ENCODE measurements around the gene DCAF17.

The DCAF17 gene

GRCh38 chr2:171400395-171400794 is 33.6 kb upstream of the DCAF17 start:
- Histone ChIP-seq H3K9me3 (no peaks in the 10 kb centered on the region), H3K4me3 (ENCODE audit: low read depth in 1 of 2, low read length in 1 of 2) (no peak overlapping the region), H3K36me3 (no peaks in the 10 kb centered on the region), H3K27ac (no peak overlapping the region), H3K4me1 (ENCODE audit: control insufficient read depth in 1 of 2, insufficient read depth in 1 of 2, low read depth in 1 of 2, low read length in 1 of 2) (peaks cover 0 to under 1% of the 10 kb centered on the region in 2 experiments), H3K27me3 (no peaks in the 10 kb centered on the region)
- TF ChIP-seq CTCF (IDR thresholded peaks at IDR 0.05): no peak

GRCh38 chr2:171401947-171402346 is 32.1 kb upstream of the DCAF17 start:
- Histone ChIP-seq H3K9me3 (no peaks in the 10 kb centered on the region), H3K4me3 (ENCODE audit: low read depth in 1 of 2, low read length in 1 of 2) (no peak overlapping the region), H3K36me3 (no peaks in the 10 kb centered on the region), H3K4me1 (ENCODE audit: control insufficient read depth in 1 of 2, insufficient read depth in 1 of 2, low read depth in 1 of 2, low read length in 1 of 2) (peaks cover 0 to 6% of the 10 kb centered on the region in 2 experiments), H3K27ac (no peak overlapping the region), H3K27me3 (no peaks in the 10 kb centered on the region)
- no peak for TF ChIP-seq CTCF (IDR thresholded peaks at IDR 0.05)

- H3K9me3 ChIP-seq: no peaks in the 10 kb centered on the region
- no peak overlapping the region for H3K4me3 ChIP-seq (ENCODE audit: low read depth in 1 of 2, low read length in 1 of 2)
- H3K27me3 ChIP-seq: no peaks in the 10 kb centered on the region
- H3K4me1 ChIP-seq (ENCODE audit: control insufficient read depth in 1 of 2, insufficient read depth in 1 of 2, low read depth in 1 of 2, low read length in 1 of 2): peaks cover 0 to 6% of the 10 kb centered on the region in 2 experiments
- no peak overlapping the region for H3K27ac ChIP-seq
- H3K36me3 ChIP-seq: no peaks in the 10 kb centered on the region
- TF ChIP-seq CTCF (IDR thresholded peaks at IDR 0.05): no peak
Observed at GRCh38 chr2:171402906-171403580, 31.0 kb upstream of the DCAF17 start.

- no peaks in the 10 kb centered on the region for H3K36me3 ChIP-seq
- peaks cover 0 to 6% of the 10 kb centered on the region in 2 experiments for H3K4me1 ChIP-seq (ENCODE audit: control insufficient read depth in 1 of 2, insufficient read depth in 1 of 2, low read depth in 1 of 2, low read length in 1 of 2)
- H3K4me3 ChIP-seq (ENCODE audit: low read depth in 1 of 2, low read length in 1 of 2): no peak overlapping the region
- H3K27me3 ChIP-seq: no peaks in the 10 kb centered on the region
- no peak overlapping the region for H3K27ac ChIP-seq
- no peak for TF ChIP-seq CTCF (IDR thresholded peaks at IDR 0.05)
- no peaks in the 10 kb centered on the region for H3K9me3 ChIP-seq
Observed at GRCh38 chr2:171404261-171404660, 29.8 kb upstream of the DCAF17 start.

GRCh38 chr2:171404719-171405118 is 29.3 kb upstream of the DCAF17 start:
- H3K27ac ChIP-seq: no peak overlapping the region
- no peak for TF ChIP-seq CTCF (IDR thresholded peaks at IDR 0.05)
- H3K9me3 ChIP-seq: no peaks in the 10 kb centered on the region
- H3K27me3 ChIP-seq: no peaks in the 10 kb centered on the region
- H3K4me3 ChIP-seq (ENCODE audit: low read depth in 1 of 2, low read length in 1 of 2): no peak overlapping the region
- H3K36me3 ChIP-seq: no peaks in the 10 kb centered on the region
- H3K4me1 ChIP-seq (ENCODE audit: control insufficient read depth in 1 of 2, insufficient read depth in 1 of 2, low read depth in 1 of 2, low read length in 1 of 2): peaks cover 0 to 6% of the 10 kb centered on the region in 2 experiments

Data from neutrophil (primary cell).